GM21825 (cell line): ENCODE results near the gene MB21D2.

ENCODE experiments used
- ATAC-seq: cut with Tn5 transposase; IDR thresholded peaks from one replicate; pipeline ENCODE4 v1.9.1; 2021; ENCODE audit warnings: mild to moderate bottlenecking, moderate library complexity; ENCODE audit not compliant: unreplicated experiment

The MB21D2 gene

GRCh38 chr3:192835818-192836815 lies 81.5 kb downstream of the MB21D2 start:
- ATAC-seq: no peak

- no peak for ATAC-seq
Observed at GRCh38 chr3:192834428-192834827, 83.2 kb downstream of the MB21D2 start.

GRCh38 chr3:192833177-192833890 lies 84.3 kb downstream of the MB21D2 start:
- no peak for ATAC-seq

- ATAC-seq: no peak
Observed at GRCh38 chr3:192831801-192832347, 85.8 kb downstream of the MB21D2 start.

GRCh38 chr3:192831111-192831644 lies 86.5 kb downstream of the MB21D2 start:
- no peak for ATAC-seq

GRCh38 chr3:192830291-192831110 lies 87.2 kb downstream of the MB21D2 start:
- no peak for ATAC-seq

GRCh38 chr3:192827863-192828594 lies 89.6 kb downstream of the MB21D2 start:
- no peak for ATAC-seq

GRCh38 chr3:192827208-192827607 lies 90.4 kb downstream of the MB21D2 start:
- no peak for ATAC-seq

GRCh38 chr3:192826214-192827006 lies 91.2 kb downstream of the MB21D2 start:
- no peak for ATAC-seq

- ATAC-seq: no peak
Observed at GRCh38 chr3:192825657-192826200, 91.9 kb downstream of the MB21D2 start.

- ATAC-seq: no peak
Observed at GRCh38 chr3:192825216-192825615, 92.4 kb downstream of the MB21D2 start.

- no peak for ATAC-seq
Observed at GRCh38 chr3:192824313-192824712, 93.3 kb downstream of the MB21D2 start.

GRCh38 chr3:192821161-192821560 lies 96.5 kb downstream of the MB21D2 start:
- no peak for ATAC-seq

GRCh38 chr3:192820161-192820560 lies 97.5 kb downstream of the MB21D2 start:
- ATAC-seq: no peak

GRCh38 chr3:192819001-192819569 lies 98.6 kb downstream of the MB21D2 start:
- no peak for ATAC-seq

- ATAC-seq: no peak
Observed at GRCh38 chr3:192818126-192818525, 99.5 kb downstream of the MB21D2 start.

GRCh38 chr3:192817506-192817905 lies 100.2 kb downstream of the MB21D2 start:
- ATAC-seq: no peak

- ATAC-seq: no peak
Observed at GRCh38 chr3:192817053-192817452, 100.6 kb downstream of the MB21D2 start.
